Stimulated activated CD8-positive, alpha-beta memory T cell treated with anti-CD3 and anti-CD28 coated beads, Interleukin-15, amount 100 ng/mL, for 24 hours (primary cell): ENCODE results near the gene KLK10.

Experiments
- DNase-seq: peaks from one replicate; pipeline ENCODE4 v3.0.0-alpha.2; 2020; ENCODE audit warnings: low read depth

Gene KLK10, protein sequence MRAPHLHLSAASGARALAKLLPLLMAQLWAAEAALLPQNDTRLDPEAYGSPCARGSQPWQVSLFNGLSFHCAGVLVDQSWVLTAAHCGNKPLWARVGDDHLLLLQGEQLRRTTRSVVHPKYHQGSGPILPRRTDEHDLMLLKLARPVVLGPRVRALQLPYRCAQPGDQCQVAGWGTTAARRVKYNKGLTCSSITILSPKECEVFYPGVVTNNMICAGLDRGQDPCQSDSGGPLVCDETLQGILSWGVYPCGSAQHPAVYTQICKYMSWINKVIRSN

DNA sequence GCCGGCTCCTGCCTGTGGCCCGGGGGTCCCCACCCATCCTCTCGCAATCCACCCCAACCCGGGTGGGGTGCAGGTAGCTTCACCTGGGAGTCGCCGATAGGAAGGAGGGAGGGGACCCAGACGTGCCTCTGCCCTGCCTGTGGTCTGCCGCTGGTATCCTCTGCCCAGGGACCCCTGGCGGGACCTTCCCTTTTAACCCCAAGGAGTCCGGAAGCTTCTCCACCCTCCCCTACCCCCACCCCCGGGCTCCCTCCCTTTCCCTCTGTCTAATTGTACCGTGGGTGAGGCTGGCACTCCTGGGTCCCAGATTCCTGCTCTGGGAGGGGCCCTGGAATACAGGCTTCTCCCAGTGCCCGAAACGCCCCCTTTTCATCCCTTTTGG is at the start of gene KLK10:
Gene KLK10 (minus strand): TSS at position 166 of the 382 bp plus-strand sequence. CDS start 579 bp downstream, outside the sequence.
- no peak for DNase-seq

DNA sequence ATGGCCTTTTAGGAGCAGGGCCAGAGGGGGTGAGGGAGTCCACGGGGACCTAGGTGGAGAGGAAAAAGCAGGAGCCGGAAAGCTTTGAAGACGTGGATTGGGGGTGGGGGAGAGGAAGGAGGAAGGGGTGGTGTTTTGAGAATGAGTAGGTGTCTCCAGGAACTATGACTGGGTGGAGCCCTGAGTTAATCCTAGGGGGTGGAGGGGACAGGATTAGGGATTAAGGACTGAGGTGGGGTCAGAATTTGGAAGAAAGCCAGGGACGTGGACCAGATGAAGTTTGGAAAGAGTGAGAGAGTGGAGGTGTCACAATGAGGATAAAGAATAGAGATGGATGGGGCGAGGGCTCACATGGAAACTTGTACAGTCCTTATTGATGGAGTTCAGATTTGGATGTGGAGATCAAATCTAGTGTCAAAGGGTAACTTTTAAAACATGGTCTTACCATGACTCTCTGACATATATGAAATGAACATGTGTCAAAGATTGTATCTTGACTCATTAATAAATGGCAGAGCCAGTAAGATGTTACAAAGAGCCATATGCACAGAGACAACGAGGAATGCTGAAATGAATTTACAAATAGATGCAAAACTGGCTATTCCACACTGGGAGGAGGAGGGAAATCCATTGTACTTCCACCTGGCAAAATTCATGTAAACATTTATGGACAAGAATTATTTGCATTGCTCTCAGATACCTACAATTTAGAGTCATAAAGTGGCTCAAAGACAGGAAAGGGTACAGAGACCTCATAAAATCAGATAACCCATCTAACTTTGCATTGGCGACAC is 47.1 kb upstream of the KLK10 start:
- no peak for DNase-seq

DNA sequence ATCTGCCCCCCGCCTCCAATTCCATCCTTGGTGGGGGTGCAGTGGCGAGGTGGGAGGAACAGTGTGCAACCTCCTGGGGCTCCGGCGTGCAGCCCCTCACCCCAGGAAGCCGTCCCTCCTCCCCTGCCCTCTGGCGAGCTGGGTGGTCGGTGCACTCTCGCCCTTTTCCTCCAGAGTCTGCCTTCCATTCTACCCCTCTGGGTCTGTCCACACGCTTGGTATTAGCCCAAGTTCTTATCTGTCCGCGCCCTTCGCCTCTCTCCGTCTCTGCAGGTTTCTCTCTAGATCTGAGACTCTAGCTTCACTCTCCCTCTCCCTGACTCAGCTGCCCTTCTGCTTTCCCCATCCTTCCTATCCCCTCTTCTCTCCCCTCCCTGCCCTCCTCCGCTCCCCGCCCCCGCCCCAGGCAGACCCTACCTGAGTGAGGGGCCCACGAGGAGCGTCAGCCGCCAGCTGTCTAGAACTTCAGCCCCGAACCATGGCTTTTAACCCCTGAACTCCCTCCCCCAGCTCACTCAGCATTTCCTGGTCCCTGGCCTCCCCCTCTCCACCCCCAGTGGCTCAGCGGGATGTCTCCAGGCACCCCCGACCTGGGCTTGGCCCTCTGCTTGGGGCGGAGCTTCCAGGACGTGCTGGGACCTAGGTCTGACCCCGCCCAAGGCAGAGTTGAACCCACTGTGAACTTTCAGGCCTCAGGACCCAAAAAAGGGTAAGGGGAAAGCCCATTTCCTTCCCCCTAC is 45.9 kb upstream of the KLK10 start:
- DNase-seq = no peak

DNA sequence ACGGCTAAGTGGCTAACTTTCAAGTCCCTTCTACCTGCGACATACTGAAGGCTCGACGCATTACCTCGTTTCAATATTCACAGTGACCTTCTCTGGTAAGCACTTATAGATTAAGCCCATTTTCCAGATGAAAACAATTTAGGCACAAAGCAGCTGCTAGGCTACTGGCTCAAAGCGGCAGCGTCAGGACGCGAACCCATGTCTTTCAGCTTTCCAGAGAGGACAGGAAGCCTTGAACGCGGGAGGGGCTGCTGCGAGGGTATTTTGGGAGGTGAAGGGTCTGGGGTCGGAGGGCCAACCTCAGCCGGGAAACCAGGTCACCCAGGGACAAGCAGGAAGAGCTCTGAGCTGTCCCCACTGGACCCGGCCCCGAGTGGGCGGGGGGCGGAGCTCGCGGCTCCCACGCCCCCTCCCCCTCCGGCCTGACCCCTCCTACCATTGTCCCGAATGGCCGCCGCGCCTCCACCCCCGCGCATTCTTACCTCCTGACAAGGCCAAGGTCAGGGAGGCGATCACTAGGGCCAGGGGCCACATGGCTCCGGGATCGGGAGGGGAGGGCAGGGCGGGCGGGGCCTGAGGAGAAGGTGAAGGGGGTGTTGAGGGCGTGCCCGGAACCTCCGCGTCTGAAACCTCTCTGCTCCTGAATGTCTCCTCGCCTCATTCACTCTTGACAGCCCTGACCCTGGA is 45.2 kb upstream of the KLK10 start, which contains the start of gene KLK13:
Gene KLK13 (minus strand): TSS at position 559 of the 687 bp plus-strand sequence. CDS start 25 bp downstream, at position 534.
- no peak for DNase-seq

- DNase-seq = no peak
Observed at GRCh38 chr19:51063664-51064063, 44.2 kb upstream of the KLK10 start.

GRCh38 chr19:51060973-51061372 is 41.5 kb upstream of the KLK10 start:
- no peak for DNase-seq

DNA sequence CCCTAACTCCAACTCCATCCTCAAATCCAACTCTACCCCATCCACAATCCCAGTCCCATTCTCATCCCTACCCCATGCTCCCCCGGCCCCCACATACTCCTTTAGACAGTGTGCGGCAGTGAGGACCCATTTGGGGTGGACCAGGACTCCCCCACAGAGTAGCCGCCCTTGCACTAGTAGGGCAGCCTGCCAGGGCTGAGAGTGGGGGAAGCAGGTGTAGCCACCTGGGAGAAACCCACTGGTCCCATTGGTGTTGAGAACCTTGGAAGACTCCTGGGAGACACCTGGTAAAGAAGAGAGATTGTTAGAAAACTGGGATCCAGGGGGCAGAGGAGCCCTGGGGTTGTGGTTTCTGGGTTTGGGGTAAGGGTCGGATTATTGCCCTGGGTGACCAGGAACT is 40.8 kb upstream of the KLK10 start:
- DNase-seq = no peak

GRCh38 chr19:51059715-51060114 is 40.2 kb upstream of the KLK10 start:
- no peak for DNase-seq

DNA sequence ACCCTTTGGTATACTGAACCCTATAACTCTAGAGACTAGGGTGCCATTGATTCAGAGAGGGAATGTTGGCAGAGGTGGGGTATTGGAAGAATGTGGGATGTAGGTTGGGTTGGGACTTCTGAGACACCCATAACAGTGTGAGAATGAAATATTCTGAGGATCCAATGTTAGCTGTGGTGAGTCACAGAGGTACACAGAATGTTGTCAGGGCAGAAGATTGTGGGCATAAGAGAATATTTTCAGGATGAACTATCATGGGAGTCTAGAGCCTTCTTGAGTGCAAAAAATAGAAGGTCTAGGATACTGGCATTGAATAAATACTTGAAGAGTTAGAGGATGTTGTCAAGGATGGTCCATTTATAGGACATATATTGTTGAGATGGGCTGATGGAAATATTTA is 36.4 kb upstream of the KLK10 start:
- DNase-seq = no peak

- DNase-seq = no peak
Observed at GRCh38 chr19:51047031-51047335, 27.5 kb upstream of the KLK10 start.

DNA sequence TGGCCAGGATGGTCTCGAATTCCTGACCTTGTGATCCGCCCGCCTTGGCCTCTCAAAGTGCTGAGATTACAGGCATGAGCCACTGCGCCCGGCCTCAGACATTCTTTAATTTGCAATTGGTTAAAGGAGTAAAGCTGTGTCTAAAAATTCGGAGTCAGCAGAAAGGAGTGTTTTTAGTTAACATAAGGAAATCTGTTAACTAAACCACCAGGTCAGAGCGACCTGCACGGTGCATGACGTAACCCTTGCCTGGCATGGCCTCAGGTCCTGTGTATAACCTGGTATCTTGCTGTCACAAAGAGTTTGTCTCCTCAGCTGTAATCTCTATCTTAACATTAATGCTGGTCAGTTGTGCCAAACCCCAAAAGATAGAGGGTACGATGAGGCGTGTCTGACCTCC is 24.8 kb upstream of the KLK10 start:
- DNase-seq = no peak

DNA sequence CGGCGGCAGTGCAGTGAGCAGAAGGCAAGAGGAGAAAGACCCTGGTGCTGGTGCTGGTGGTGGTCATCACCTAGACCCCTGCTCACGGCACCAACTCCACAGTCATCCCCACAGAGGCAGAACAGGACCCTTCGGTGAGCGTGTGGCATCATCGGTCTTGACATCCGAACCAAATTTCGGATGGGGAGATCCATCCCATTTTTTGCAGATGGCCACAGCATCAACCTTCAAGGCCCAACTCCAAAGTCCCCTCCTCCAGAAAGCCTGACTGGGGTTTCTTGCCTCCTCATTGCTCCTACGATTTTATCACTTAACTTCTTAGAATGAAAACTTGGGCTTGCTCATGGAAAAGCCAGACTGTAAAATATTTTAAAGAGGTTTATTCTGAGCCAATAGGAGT is 24.0 kb upstream of the KLK10 start:
- DNase-seq = no peak

- DNase-seq = no peak
Observed at GRCh38 chr19:51040151-51040550, 20.6 kb upstream of the KLK10 start.

- DNase-seq = no peak
Observed at GRCh38 chr19:51036519-51036918, 17.0 kb upstream of the KLK10 start.

GRCh38 chr19:51034704-51035103 is 15.2 kb upstream of the KLK10 start, which contains the start of gene KLK12:
Gene KLK12, minus strand, starts transcription at chr19:51035002. Its CDS starts 381 bp downstream, at chr19:51034621.
- DNase-seq = no peak

DNA sequence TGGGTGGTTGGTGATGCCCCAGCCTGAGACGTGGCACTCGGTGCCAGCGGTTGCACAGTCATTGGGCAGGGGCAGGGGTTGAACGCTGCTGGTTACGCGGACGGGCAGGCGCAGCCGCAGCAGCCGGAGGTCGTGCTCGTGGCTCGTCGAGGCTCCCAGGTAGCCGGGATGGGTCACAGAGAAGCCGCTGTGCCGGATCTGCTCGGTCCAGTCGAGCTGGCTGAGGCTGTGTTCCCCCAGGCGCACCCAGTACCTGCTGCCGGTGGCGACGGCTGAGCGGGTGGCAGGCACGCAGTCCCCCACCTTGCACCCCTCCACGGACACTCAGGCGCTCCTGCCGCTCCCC is 12.3 kb upstream of the KLK10 start:
- no peak for DNase-seq

DNA sequence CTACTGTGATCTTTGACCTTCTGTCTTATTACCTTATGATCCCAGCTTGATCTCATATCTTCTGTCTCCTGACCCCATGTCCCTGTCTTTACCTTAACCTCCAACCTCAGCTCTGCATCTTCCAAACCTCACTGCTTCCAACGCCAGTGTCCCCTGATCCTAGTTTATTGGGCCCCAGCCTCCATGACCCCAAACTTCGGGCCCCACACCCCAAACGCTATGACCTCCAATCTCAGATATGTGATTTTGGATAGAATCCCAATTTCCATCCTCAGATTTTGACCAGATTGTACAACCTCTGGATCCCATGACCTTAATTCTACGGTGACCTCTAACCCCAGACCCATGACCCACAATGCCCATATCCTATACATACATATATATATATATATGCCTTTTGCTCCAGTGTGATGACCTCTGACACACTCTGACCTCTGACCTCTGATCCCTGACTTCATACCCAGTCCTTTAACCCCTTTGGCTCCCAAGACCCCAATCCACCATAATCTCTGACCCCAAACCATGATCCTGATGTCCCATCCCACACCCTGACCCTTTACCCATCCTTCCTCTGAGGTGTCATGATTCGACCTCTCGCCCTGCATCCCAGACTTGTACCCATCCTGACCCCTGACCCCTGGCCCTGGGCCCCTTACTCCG is 11.8 kb upstream of the KLK10 start:
- DNase-seq = no peak

- DNase-seq = no peak
Observed at GRCh38 chr19:51030631-51031030, 11.1 kb upstream of the KLK10 start.

DNA sequence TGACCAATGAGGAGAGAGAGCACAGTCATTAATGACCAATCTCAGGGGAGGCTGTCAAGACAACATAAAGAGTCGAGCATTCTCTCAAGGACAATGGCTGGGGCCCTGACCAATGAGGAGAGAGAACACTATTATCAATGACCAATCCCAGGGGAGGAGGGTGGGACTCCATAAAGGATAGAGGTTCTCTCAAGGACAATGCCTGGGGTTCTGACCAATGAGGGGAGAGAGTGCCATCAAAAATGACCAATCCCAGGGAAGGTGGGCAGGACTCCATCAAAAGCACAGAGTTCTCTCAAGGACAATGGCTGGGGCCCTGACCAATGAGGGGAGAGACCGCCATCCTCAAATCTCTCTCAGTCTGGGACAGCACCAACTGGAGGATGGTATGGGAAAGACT is 10.2 kb upstream of the KLK10 start:
- DNase-seq = no peak

DNA sequence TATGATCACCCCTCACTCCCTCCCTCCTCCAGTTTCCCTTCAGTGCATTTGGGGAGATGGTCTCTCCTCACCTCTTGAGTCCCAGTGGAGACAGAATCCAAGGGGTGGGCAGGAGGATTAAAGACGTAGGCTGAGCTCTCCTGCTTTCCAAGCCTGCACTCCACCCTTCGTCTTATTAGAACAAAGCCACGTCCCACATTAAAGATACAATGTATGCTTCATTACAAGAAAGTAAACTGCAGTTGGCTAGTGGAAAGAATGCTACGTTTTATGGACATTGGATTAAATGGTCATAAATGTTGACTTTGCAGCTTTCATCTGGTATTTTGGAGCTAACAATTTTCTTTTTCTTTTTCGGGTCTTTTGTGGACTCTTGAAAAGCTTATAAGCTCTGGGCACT is 8.4 kb upstream of the KLK10 start:
- DNase-seq = no peak

GRCh38 chr19:51027126-51027806 is 7.8 kb upstream of the KLK10 start:
- DNase-seq = no peak

DNA sequence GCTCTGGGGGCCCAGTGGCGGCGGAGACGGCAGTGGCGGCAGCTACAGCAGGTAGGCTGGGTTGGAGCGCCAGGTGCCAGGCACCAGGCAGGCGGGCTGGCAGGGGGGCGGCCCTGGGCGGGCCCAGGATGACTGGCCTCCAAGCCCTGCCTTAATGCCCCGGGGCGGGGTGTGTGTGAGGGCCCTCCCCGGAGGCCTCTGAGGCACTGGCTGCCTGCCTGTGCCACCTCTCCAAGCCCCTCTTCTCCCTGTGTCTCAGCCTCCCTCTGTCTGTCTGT is 7.0 kb upstream of the KLK10 start, which contains the start of gene KLK11:
Gene KLK11 (minus strand): TSS at position 63 of the 278 bp plus-strand sequence. CDS start 985 bp downstream, outside the sequence.
- no peak for DNase-seq
